ENCODE measurements around the gene REXO1. TPM values are rescaled to one million over a fixed set of nuclear protein-coding genes. Genes with fewer than 3 reads are reported as not detected.

The REXO1 gene
- total and polyA plus RNA-seq, 2 donors (not counting 1 experiment from before 2014, with no cell fraction given) = 6.1 to 6.8 TPM

- DNase-seq (ENCODE audit: low read depth in 2 of 2) = peak; percentile 76 to 79
- H3K36me3 ChIP-seq (ENCODE audit: control insufficient read depth, insufficient read depth, low read length) = no peaks in the 10 kb centered on the region
- peak overlapping the region; percentile 72 for H3K27ac ChIP-seq (ENCODE audit: insufficient read depth, low read length)
- H2AFZ ChIP-seq (ENCODE audit: low read length) = no peak overlapping the region
- no peaks in the 10 kb centered on the region for H3K9me3 ChIP-seq (ENCODE audit: control insufficient read depth, insufficient read depth, low read depth, low read length)
- H3K9ac ChIP-seq (ENCODE audit: insufficient read depth, low read length) = peak overlapping the region; percentile 55
- peak overlapping the region; percentile 97 for H3K4me2 ChIP-seq (ENCODE audit: extremely low read depth, insufficient read depth, low read length)
- no peaks in the 10 kb centered on the region for H4K20me1 ChIP-seq (ENCODE audit: control insufficient read depth, extremely low read depth, insufficient read depth, low read length)
- H3K4me3 ChIP-seq (replicated peaks in 1 of 4; ENCODE audit: control extremely low read depth in 1 of 4, insufficient read depth in 1 of 4, low read depth in 3 of 4, low read length in 4 of 4) = peak overlapping the region; percentile 16 to 92 (median 84)
- TF ChIP-seq EZH2 (IDR thresholded peaks at IDR 0.05; ENCODE audit: low read length, missing control alignments) (no peak), CTCF (conservative IDR thresholded peaks at IDR 0.05 in 1 of 2, IDR thresholded peaks at IDR 0.05 in 1 of 2; ENCODE audit: low read depth in 1 of 2, low read length in 2 of 2) (no peak)
- H3K79me2 ChIP-seq (ENCODE audit: control insufficient read depth, insufficient read depth, low read length) = peaks cover 72% of the 10 kb centered on the region
- no peaks in the 10 kb centered on the region for H3K27me3 ChIP-seq (ENCODE audit: control insufficient read depth, insufficient read depth, low read length)
- peaks cover 40% of the 10 kb centered on the region for H3K4me1 ChIP-seq (ENCODE audit: control insufficient read depth, extremely low read depth, insufficient read depth, low read length)
These were observed 11.9 kb upstream of the REXO1 start for GRCh38 chr19:1860042-1860775.

- no peaks in the 10 kb centered on the region for H3K36me3 ChIP-seq (ENCODE audit: control insufficient read depth, insufficient read depth, low read length)
- H3K9me3 ChIP-seq (ENCODE audit: control insufficient read depth, insufficient read depth, low read depth, low read length) = no peaks in the 10 kb centered on the region
- H3K9ac ChIP-seq (ENCODE audit: insufficient read depth, low read length) = peak overlapping the region; percentile 46
- TF ChIP-seq CTCF (conservative IDR thresholded peaks at IDR 0.05 in 1 of 2, IDR thresholded peaks at IDR 0.05 in 1 of 2; ENCODE audit: low read depth in 1 of 2, low read length in 2 of 2) = no peak
- H3K27ac ChIP-seq (ENCODE audit: insufficient read depth, low read length) = peak overlapping the region; percentile 72
- H3K27me3 ChIP-seq (ENCODE audit: control insufficient read depth, insufficient read depth, low read length) = no peaks in the 10 kb centered on the region
- peaks cover 41% of the 10 kb centered on the region for H3K4me1 ChIP-seq (ENCODE audit: control insufficient read depth, extremely low read depth, insufficient read depth, low read length)
- no peaks in the 10 kb centered on the region for H4K20me1 ChIP-seq (ENCODE audit: control insufficient read depth, extremely low read depth, insufficient read depth, low read length)
- H3K4me2 ChIP-seq (ENCODE audit: extremely low read depth, insufficient read depth, low read length) = peak overlapping the region; percentile 97
- peaks cover 79% of the 10 kb centered on the region for H3K79me2 ChIP-seq (ENCODE audit: control insufficient read depth, insufficient read depth, low read length)
- DNase-seq (ENCODE audit: low read depth in 2 of 2) = no peak
- peak overlapping the region in 1 of 4 experiments; percentile 83 for H3K4me3 ChIP-seq (replicated peaks in 1 of 4; ENCODE audit: control extremely low read depth in 1 of 4, insufficient read depth in 1 of 4, low read depth in 3 of 4, low read length in 4 of 4)
- H2AFZ ChIP-seq (ENCODE audit: low read length) = no peak overlapping the region
These were observed 11.1 kb upstream of the REXO1 start for GRCh38 chr19:1859331-1859781.

- TF ChIP-seq EZH2 (IDR thresholded peaks at IDR 0.05; ENCODE audit: low read length, missing control alignments) (no peak), CTCF (conservative IDR thresholded peaks at IDR 0.05 in 1 of 2, IDR thresholded peaks at IDR 0.05 in 1 of 2; ENCODE audit: low read depth in 1 of 2, low read length in 2 of 2) (no peak)
- Histone ChIP-seq H3K79me2 (ENCODE audit: control insufficient read depth, insufficient read depth, low read length) (peaks cover 84% of the 10 kb centered on the region), H2AFZ (ENCODE audit: low read length) (no peak overlapping the region), H3K4me2 (ENCODE audit: extremely low read depth, insufficient read depth, low read length) (no peak overlapping the region), H3K27me3 (ENCODE audit: control insufficient read depth, insufficient read depth, low read length) (no peaks in the 10 kb centered on the region), H3K4me1 (ENCODE audit: control insufficient read depth, extremely low read depth, insufficient read depth, low read length) (peaks cover 44% of the 10 kb centered on the region), H3K9me3 (ENCODE audit: control insufficient read depth, insufficient read depth, low read depth, low read length) (no peaks in the 10 kb centered on the region), H3K27ac (ENCODE audit: insufficient read depth, low read length) (no peak overlapping the region), H3K4me3 (replicated peaks in 1 of 4; ENCODE audit: control extremely low read depth in 1 of 4, insufficient read depth in 1 of 4, low read depth in 3 of 4, low read length in 4 of 4) (no peak overlapping the region), H4K20me1 (ENCODE audit: control insufficient read depth, extremely low read depth, insufficient read depth, low read length) (no peaks in the 10 kb centered on the region), H3K36me3 (ENCODE audit: control insufficient read depth, insufficient read depth, low read length) (no peaks in the 10 kb centered on the region), H3K9ac (ENCODE audit: insufficient read depth, low read length) (no peak overlapping the region)
- no peak for DNase-seq (ENCODE audit: low read depth in 2 of 2)
These were observed 10.3 kb upstream of the REXO1 start for GRCh38 chr19:1858412-1859081.
